ENCODE data around the gene SNX11. TPM values are rescaled to one million over a fixed set of nuclear protein-coding genes. Genes with fewer than 3 reads are reported as not detected.

SNX11 gene
- total RNA-seq, 1 donor from 2014 or later = 14.7 TPM

- Histone ChIP-seq H3K27me3 (ENCODE audit: control insufficient read depth, insufficient read depth, low read length) (peaks cover 16% of the 10 kb centered on the region), H3K36me3 (ENCODE audit: control insufficient read depth, insufficient read depth, low read length) (no peaks in the 10 kb centered on the region), H3K4me3 (ENCODE audit: low read depth, low read length) (no peak overlapping the region)
- FAIRE-seq = no peak
- TF ChIP-seq, protein P1, sequence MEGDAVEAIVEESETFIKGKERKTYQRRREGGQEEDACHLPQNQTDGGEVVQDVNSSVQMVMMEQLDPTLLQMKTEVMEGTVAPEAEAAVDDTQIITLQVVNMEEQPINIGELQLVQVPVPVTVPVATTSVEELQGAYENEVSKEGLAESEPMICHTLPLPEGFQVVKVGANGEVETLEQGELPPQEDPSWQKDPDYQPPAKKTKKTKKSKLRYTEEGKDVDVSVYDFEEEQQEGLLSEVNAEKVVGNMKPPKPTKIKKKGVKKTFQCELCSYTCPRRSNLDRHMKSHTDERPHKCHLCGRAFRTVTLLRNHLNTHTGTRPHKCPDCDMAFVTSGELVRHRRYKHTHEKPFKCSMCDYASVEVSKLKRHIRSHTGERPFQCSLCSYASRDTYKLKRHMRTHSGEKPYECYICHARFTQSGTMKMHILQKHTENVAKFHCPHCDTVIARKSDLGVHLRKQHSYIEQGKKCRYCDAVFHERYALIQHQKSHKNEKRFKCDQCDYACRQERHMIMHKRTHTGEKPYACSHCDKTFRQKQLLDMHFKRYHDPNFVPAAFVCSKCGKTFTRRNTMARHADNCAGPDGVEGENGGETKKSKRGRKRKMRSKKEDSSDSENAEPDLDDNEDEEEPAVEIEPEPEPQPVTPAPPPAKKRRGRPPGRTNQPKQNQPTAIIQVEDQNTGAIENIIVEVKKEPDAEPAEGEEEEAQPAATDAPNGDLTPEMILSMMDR (IDR thresholded peaks at IDR 0.05; ENCODE audit: insufficient read depth, low read length, severe bottlenecking) = no peak
- no peak for DNase-seq (ENCODE audit: low read depth)
Measured at GRCh38 chr17:48149787-48150463, 42.4 kb downstream of the SNX11 start.

- FAIRE-seq = no peak
- TF ChIP-seq, protein P1 (IDR thresholded peaks at IDR 0.05; ENCODE audit: insufficient read depth, low read length, severe bottlenecking) = no peak
- no peaks in the 10 kb centered on the region for H3K36me3 ChIP-seq (ENCODE audit: control insufficient read depth, insufficient read depth, low read length)
- DNase-seq (ENCODE audit: low read depth) = no peak
- H3K27me3 ChIP-seq (ENCODE audit: control insufficient read depth, insufficient read depth, low read length) = peaks cover 16% of the 10 kb centered on the region
- no peak overlapping the region for H3K4me3 ChIP-seq (ENCODE audit: low read depth, low read length)
Measured at GRCh38 chr17:48150597-48151001, 43.0 kb downstream of the SNX11 start.

DNA sequence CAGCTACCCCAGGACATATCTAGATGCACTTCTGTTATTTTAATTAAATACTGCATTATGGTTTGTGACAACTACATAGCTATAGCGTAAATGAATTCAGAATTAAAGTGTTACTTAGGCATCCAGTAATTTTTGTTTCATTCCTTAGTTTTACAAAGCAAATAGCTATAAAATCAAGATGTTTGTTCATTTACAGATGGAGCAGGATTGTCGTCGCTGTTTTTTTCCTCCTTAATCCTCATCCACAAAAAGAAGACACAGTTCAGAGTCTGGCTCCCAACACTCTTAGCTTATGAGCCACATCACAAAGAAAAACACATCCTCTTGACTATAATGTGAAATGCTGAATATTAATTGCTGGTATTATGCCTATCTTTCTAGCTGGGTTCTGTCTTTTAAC is 43.7 kb downstream of the SNX11 start:
- no peak overlapping the region for H3K4me3 ChIP-seq (ENCODE audit: low read depth, low read length)
- peaks cover 16% of the 10 kb centered on the region for H3K27me3 ChIP-seq (ENCODE audit: control insufficient read depth, insufficient read depth, low read length)
- TF ChIP-seq, protein P1 (IDR thresholded peaks at IDR 0.05; ENCODE audit: insufficient read depth, low read length, severe bottlenecking) = no peak
- DNase-seq (ENCODE audit: low read depth) (no peak), FAIRE-seq (no peak)
- H3K36me3 ChIP-seq (ENCODE audit: control insufficient read depth, insufficient read depth, low read length) = no peaks in the 10 kb centered on the region

GRCh38 chr17:48152289-48152688 is 44.7 kb downstream of the SNX11 start:
- H3K27me3 ChIP-seq (ENCODE audit: control insufficient read depth, insufficient read depth, low read length) = peaks cover 16% of the 10 kb centered on the region
- TF ChIP-seq, protein P1 (IDR thresholded peaks at IDR 0.05; ENCODE audit: insufficient read depth, low read length, severe bottlenecking) = no peak
- FAIRE-seq = no peak
- no peak for DNase-seq (ENCODE audit: low read depth)
- H3K36me3 ChIP-seq (ENCODE audit: control insufficient read depth, insufficient read depth, low read length) = no peaks in the 10 kb centered on the region
- no peak overlapping the region for H3K4me3 ChIP-seq (ENCODE audit: low read depth, low read length)

GRCh38 chr17:48153691-48154358 is 46.3 kb downstream of the SNX11 start:
- FAIRE-seq (no peak), DNase-seq (ENCODE audit: low read depth) (peak; percentile 35)
- Histone ChIP-seq H3K27me3 (ENCODE audit: control insufficient read depth, insufficient read depth, low read length) (peaks cover 12% of the 10 kb centered on the region), H3K36me3 (ENCODE audit: control insufficient read depth, insufficient read depth, low read length) (no peaks in the 10 kb centered on the region), H3K4me3 (ENCODE audit: low read depth, low read length) (no peak overlapping the region)
- TF ChIP-seq, protein P1 (IDR thresholded peaks at IDR 0.05; ENCODE audit: insufficient read depth, low read length, severe bottlenecking) = peak; percentile 40

Measured in bronchial epithelial cell (primary cell).